ENCODE data around the gene IQSEC3.
"Not testable (repeated sequence)": the region's sequence is repeated elsewhere in the genome, so short reads cannot be mapped to it uniquely, and the experiment has no call there.

The IQSEC3 gene

DNA sequence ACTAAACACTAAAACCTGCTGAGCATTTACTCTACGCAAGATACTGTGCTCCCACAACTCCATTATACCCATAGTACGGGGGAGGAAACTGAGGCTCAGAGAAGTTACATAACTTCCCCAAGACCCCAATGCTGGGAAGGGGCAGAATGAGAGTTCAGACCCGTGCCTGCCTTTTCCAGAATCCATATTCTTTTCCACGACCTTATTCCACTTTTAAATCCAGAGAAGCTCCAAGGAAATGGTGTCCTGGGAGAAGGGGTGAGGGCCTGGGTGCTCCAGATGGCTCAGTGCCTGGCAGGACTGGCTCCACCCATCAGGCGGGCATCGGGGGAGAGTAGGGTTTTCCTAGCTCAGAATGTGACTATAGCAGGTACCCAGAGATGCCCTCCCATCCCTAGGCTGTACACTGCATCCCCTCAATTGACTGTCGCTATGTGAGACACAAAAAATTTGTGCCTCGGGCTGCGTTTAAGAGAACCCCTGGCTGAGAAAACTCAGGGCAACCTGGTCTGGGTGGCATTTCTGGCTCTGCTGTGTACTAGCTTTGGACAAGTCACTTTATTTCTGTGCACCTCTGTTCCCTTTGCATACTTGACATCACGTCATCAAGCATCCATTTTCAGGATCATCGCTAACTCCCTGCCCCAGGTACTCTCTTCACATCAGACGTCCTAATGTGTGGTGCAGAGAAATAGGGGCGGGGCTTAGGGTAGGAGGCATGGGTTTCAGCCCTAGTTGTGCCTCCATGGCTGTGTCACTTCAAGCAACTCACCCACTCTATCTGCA lies 11.6 kb upstream of the IQSEC3 start:
- Histone ChIP-seq H3K27ac (no peak overlapping the region), H4K20me1 (ENCODE audit: insufficient read depth) (no peaks in the 10 kb centered on the region), H3K4me1 (ENCODE audit: low read depth, poor library complexity, severe bottlenecking) (no peaks in the 10 kb centered on the region), H2AFZ (ENCODE audit: low read depth) (no peak overlapping the region), H3K27me3 (ENCODE audit: insufficient read depth, low read depth) (peaks cover 75% of the 10 kb centered on the region), H3K4me2 (no peak overlapping the region), H3K4me3 (IDR thresholded peaks at IDR 0.05; ENCODE audit: insufficient read depth, low read depth, low read length) (no peak overlapping the region), H3K9ac (no peak overlapping the region), H3K36me3 (ENCODE audit: insufficient read depth) (no peaks in the 10 kb centered on the region), H3K79me2 (ENCODE audit: insufficient read depth, low read depth) (no peaks in the 10 kb centered on the region)
- TF ChIP-seq, protein P1, sequence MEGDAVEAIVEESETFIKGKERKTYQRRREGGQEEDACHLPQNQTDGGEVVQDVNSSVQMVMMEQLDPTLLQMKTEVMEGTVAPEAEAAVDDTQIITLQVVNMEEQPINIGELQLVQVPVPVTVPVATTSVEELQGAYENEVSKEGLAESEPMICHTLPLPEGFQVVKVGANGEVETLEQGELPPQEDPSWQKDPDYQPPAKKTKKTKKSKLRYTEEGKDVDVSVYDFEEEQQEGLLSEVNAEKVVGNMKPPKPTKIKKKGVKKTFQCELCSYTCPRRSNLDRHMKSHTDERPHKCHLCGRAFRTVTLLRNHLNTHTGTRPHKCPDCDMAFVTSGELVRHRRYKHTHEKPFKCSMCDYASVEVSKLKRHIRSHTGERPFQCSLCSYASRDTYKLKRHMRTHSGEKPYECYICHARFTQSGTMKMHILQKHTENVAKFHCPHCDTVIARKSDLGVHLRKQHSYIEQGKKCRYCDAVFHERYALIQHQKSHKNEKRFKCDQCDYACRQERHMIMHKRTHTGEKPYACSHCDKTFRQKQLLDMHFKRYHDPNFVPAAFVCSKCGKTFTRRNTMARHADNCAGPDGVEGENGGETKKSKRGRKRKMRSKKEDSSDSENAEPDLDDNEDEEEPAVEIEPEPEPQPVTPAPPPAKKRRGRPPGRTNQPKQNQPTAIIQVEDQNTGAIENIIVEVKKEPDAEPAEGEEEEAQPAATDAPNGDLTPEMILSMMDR (conservative IDR thresholded peaks at IDR 0.05; ENCODE audit: low read depth, low read length): no peak

DNA sequence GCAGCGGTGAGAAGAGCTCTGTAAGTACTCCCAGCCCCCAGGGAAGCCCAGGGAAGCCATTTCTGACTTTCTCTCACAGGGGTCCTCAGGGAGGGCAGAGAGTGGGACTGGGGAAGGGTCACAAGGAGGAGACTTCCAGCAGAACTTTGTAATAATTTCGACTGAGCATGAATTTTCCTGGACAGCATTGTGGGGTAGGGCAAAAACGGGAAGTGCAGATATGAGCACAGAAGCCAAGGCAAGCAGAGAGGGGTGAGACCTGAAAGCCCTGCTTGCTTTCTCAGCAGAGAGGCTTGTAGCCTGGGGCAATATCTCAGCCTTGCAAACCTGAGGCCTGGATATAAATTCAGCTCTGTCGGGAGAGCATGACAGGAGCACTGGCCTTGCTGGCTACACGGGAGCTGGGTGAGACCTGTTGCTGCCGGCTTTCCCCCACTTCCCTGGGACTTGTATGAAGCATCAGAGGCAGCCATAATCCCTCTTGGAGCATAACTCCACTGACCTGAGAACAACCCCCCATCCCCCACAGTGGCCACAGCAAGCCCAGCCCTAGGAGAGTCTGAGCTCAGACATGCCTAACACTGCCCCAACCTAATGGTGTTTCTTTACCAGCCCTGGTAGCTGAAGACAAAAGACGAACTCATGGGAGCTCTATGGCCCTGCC lies 9.8 kb upstream of the IQSEC3 start:
- TF ChIP-seq, protein P1 (conservative IDR thresholded peaks at IDR 0.05; ENCODE audit: low read depth, low read length): no peak
- Histone ChIP-seq H3K27me3 (ENCODE audit: insufficient read depth, low read depth) (peaks cover 79% of the 10 kb centered on the region), H3K9ac (no peak overlapping the region), H4K20me1 (ENCODE audit: insufficient read depth) (no peaks in the 10 kb centered on the region), H3K4me2 (no peak overlapping the region), H2AFZ (ENCODE audit: low read depth) (no peak overlapping the region), H3K27ac (no peak overlapping the region), H3K79me2 (ENCODE audit: insufficient read depth, low read depth) (no peaks in the 10 kb centered on the region), H3K4me1 (ENCODE audit: low read depth, poor library complexity, severe bottlenecking) (no peaks in the 10 kb centered on the region), H3K4me3 (IDR thresholded peaks at IDR 0.05; ENCODE audit: insufficient read depth, low read depth, low read length) (no peak overlapping the region), H3K36me3 (ENCODE audit: insufficient read depth) (no peaks in the 10 kb centered on the region)

DNA sequence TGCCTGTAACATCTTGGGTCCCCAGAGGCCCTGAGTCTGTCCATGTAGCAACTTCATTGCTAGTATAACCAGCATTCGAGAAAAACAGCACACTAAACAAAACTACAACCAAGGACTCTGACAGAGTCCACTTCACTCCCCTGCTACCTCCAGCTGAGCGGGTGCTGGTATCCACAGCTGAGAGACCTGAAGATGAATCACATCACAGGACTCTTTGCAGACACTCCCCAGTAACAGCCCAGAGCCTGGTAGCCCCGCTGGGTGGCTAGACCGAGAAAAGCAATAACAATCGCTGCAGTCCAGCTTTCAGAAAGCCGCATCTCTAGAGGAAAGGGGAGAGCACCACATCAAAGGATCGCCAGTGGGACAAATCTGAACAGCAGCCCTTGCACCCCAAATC lies 9.0 kb upstream of the IQSEC3 start:
- Histone ChIP-seq H3K79me2 (ENCODE audit: insufficient read depth, low read depth) (no peaks in the 10 kb centered on the region), H3K4me2 (no peak overlapping the region), H3K36me3 (ENCODE audit: insufficient read depth) (no peaks in the 10 kb centered on the region), H3K9ac (no peak overlapping the region), H3K4me1 (ENCODE audit: low read depth, poor library complexity, severe bottlenecking) (no peaks in the 10 kb centered on the region), H3K27me3 (ENCODE audit: insufficient read depth, low read depth) (peaks cover 72% of the 10 kb centered on the region), H4K20me1 (ENCODE audit: insufficient read depth) (no peaks in the 10 kb centered on the region), H2AFZ (ENCODE audit: low read depth) (no peak overlapping the region), H3K4me3 (IDR thresholded peaks at IDR 0.05; ENCODE audit: insufficient read depth, low read depth, low read length) (no peak overlapping the region), H3K27ac (no peak overlapping the region)
- TF ChIP-seq, protein P1 (conservative IDR thresholded peaks at IDR 0.05; ENCODE audit: low read depth, low read length): no peak

DNA sequence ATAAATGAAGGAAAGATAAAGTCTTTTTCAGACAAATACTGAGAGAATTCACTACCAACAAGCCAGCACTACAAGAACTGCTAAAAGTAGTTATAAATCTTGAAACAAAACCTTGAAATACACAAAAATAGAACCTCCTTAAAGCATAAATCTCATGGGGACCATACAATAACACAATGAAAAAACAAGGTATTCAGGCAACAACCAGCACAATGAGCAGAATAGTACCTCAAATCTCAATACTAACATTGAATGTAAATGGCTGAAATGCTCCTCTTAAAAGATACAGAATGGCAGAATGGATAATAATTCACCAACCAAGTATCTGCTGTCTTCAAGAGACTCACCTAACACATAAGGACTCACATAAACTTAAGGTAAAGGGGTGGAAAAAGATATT lies 7.7 kb upstream of the IQSEC3 start:
- no peaks in the 10 kb centered on the region for H3K79me2 ChIP-seq (ENCODE audit: insufficient read depth, low read depth)
- H3K27ac ChIP-seq: no peak overlapping the region
- no peaks in the 10 kb centered on the region for H3K36me3 ChIP-seq (ENCODE audit: insufficient read depth)
- H3K9ac ChIP-seq: no peak overlapping the region
- no peaks in the 10 kb centered on the region for H3K4me1 ChIP-seq (ENCODE audit: low read depth, poor library complexity, severe bottlenecking)
- peaks cover 63% of the 10 kb centered on the region for H3K27me3 ChIP-seq (ENCODE audit: insufficient read depth, low read depth)
- TF ChIP-seq, protein P1 (conservative IDR thresholded peaks at IDR 0.05; ENCODE audit: low read depth, low read length): no peak
- no peak overlapping the region for H2AFZ ChIP-seq (ENCODE audit: low read depth)
- H3K4me3 ChIP-seq (IDR thresholded peaks at IDR 0.05; ENCODE audit: insufficient read depth, low read depth, low read length): no peak overlapping the region
- H3K4me2 ChIP-seq: no peak overlapping the region
- H4K20me1 ChIP-seq (ENCODE audit: insufficient read depth): no peaks in the 10 kb centered on the region

DNA sequence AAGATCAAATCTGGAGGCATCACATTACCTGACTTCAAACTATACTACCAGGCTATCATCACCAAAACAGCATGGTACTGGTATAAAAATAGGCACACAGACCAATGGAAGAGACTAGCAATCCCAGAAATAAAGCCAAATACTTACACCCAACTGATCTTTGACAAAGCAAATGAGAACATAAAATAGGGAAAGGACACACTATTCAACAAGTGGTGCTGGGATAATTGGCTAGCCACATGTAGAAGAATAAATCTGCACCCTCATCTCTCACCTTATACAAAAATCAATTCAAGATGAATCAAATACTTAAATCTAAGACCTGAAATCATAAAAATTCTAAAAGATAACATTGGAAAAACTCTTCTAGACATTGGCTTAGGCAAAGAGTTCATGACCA lies 4.7 kb upstream of the IQSEC3 start:
- not testable (repeated sequence) for H3K4me3 ChIP-seq (IDR thresholded peaks at IDR 0.05; ENCODE audit: insufficient read depth, low read depth, low read length); H3K4me2 ChIP-seq; H4K20me1 ChIP-seq (ENCODE audit: insufficient read depth); H3K9ac ChIP-seq; H3K36me3 ChIP-seq (ENCODE audit: insufficient read depth); H3K27ac ChIP-seq; H3K79me2 ChIP-seq (ENCODE audit: insufficient read depth, low read depth); H3K4me1 ChIP-seq (ENCODE audit: low read depth, poor library complexity, severe bottlenecking); H2AFZ ChIP-seq (ENCODE audit: low read depth)
- peaks cover 34% of the 10 kb centered on the region; the same call in 1 of the 2 replicates for H3K27me3 ChIP-seq (ENCODE audit: insufficient read depth, low read depth)

DNA sequence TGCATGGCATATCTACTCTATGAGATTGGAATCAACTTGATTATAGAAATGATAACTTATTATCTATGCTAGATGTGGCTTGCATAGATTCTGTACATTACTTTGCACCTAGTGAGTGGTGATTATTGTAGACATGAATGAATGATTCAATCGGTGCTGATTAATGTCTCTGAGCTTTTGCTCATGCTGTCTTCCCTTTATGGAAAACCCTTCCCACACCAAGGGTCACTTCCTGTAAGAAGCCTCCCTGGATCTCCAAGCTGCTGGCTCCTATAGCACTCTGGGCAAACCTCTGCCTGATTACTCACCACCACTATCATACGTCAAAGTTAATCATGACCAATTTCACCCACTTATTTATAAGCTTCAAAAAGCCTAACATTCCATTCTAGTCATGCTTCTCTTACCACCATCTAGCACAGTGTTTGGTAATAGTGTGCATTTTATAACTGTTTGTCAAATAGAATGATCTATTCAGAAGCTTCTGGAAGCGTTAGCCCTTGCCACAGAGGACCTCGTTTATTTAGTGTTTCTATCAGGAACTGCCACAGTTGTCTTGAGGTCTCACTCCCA lies 990 bp upstream of the IQSEC3 start:
- not testable (repeated sequence) for H3K9ac ChIP-seq; H3K36me3 ChIP-seq (ENCODE audit: insufficient read depth); H3K4me1 ChIP-seq (ENCODE audit: low read depth, poor library complexity, severe bottlenecking); H4K20me1 ChIP-seq (ENCODE audit: insufficient read depth); H3K27ac ChIP-seq; H2AFZ ChIP-seq (ENCODE audit: low read depth); H3K79me2 ChIP-seq (ENCODE audit: insufficient read depth, low read depth); H3K4me2 ChIP-seq; H3K4me3 ChIP-seq (IDR thresholded peaks at IDR 0.05; ENCODE audit: insufficient read depth, low read depth, low read length)
- H3K27me3 ChIP-seq (ENCODE audit: insufficient read depth, low read depth): peaks cover 12% of the 10 kb centered on the region
